Left renal cortex interstitium (tissue), 4 donors: ENCODE measurements around the gene ENTPD8. TPM values are rescaled to one million over a fixed set of nuclear protein-coding genes. Genes with fewer than 3 reads are reported as not detected.
"Not testable (repeated sequence)": the region's sequence is repeated elsewhere in the genome, so short reads cannot be mapped to it uniquely, and the experiment has no call there.

Experiments
- DNase-seq, 4 donors: peaks; one replicate each; pipeline ENCODE4 v3.0.0-alpha.2; 2013; ENCODE audit warnings: low read depth in 4 of 4, low spot score in 2 of 4, missing footprints in 1 of 4
- polyA plus RNA-seq, 4 donors: library from polyadenylated mRNA; unstranded; fragments of 120-200 nt; gene quantifications; one replicate each; pipeline ENCODE4 v1.2.1, GENCODE V29; 2013; ENCODE audit not compliant: insufficient read length in 4 of 4

ENTPD8 gene
- polyA plus RNA-seq, 4 donors, result 0.35 to 0.74 (median 0.64) TPM

- no peak for DNase-seq
Observed at GRCh38 chr9:137476856-137477255, 35.7 kb upstream of the ENTPD8 start.

- DNase-seq, result no peak
Observed at GRCh38 chr9:137475666-137476065, 34.5 kb upstream of the ENTPD8 start.

DNA sequence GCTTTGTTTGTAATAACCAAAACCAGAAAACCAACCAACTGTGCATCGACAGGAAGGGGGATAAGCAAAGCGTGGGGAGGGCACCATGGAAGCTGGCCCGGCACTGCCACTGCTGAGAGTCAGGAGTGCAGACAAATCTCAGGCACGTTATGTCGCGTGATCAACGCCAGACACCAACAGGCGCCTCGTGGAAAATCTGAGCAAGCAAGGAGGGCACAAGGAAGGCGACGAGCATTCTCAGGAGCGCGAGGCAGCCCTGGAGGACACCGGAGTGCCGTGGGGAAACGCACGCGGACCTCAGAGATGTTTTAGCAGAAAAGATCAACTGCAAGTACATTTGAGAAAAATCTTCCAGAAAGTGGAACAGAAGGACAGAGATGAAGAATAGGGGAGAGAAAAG lies 33.1 kb upstream of the ENTPD8 start:
- no peak for DNase-seq

- DNase-seq, result no peak
Observed at GRCh38 chr9:137470785-137471184, 29.6 kb upstream of the ENTPD8 start.

- DNase-seq, result no peak
Observed at GRCh38 chr9:137467896-137468295, 26.7 kb upstream of the ENTPD8 start.

GRCh38 chr9:137467161-137467581 lies 26.0 kb upstream of the ENTPD8 start:
- no peak for DNase-seq

DNA sequence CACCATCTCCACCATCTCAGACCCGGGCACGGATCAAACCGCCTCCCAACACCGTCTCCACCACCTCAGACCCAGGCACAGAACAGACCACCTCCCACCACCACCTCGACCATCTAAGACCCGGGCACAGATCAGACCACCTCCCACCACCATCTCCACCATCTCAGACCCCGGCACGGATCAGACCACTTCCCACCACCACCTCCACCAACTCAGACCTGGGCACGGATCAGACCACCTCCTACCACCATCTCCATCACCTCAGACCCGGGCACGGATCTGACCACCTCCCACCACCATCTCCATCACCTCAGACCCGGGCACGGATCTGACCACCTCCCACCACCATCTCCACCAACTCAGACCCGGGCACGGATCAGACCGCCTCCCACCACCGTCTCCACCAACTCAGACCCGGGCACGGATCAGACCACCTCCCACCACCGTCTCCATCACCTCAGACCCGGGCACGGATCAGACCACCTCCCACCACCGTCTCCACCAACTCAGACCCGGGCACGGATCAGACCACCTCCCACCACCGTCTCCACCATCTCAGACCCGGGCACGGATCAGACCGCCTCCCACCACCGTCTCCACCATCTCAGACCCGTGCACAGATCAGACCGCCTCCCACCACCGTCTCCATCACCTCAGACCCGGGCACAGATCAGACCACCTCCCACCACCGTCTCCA lies 25.4 kb upstream of the ENTPD8 start:
- DNase-seq, result not testable (repeated sequence)

- DNase-seq, result no peak
Observed at GRCh38 chr9:137465720-137466388, 24.7 kb upstream of the ENTPD8 start.

- no peak for DNase-seq
Observed at GRCh38 chr9:137465000-137465719, 24.0 kb upstream of the ENTPD8 start.

DNA sequence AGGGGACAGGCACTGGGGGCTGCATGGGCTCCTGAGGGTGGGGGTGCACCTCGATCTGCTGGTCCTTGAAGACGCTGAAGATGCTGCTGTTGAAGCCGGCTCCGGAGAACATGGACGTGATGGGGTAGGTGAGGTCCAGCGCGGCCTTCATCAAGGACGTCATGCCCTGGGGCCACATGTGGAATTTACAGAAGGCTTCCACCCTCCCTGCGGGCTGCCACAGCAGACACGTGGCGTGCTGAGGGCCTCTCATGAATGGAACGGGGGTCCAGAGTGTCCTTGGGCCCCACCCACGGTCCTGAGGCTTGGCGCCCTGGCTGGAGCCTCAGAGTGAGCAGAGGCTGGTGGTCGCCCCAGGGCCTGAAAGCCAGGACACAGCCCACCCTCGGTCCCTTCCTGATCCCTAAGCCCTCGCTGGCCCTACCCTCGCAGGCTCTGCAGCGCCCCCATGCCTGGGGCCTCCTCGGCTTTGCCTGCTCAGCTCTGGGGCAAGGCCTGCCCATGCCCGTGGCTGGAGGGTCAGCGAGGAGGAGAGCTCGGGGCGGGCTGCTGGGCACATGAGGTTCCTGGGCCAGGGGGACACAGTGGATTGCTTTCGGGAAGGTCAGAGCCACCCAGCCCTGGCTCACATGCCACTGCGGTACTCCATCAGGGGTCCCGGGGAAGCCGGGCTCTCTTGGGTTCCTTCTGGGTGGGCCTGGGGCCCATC lies 23.3 kb upstream of the ENTPD8 start:
- DNase-seq, result no peak

- no peak for DNase-seq
Observed at GRCh38 chr9:137463931-137464290, 22.8 kb upstream of the ENTPD8 start.

- no peak for DNase-seq
Observed at GRCh38 chr9:137462986-137463930, 22.1 kb upstream of the ENTPD8 start.

- DNase-seq, result no peak
Observed at GRCh38 chr9:137462396-137462985, 21.3 kb upstream of the ENTPD8 start.

GRCh38 chr9:137461663-137462395 lies 20.7 kb upstream of the ENTPD8 start:
- DNase-seq, result no peak

GRCh38 chr9:137461316-137461662 lies 20.1 kb upstream of the ENTPD8 start:
- DNase-seq, result no peak

- DNase-seq, result no peak
Observed at GRCh38 chr9:137460363-137461315, 19.5 kb upstream of the ENTPD8 start.

DNA sequence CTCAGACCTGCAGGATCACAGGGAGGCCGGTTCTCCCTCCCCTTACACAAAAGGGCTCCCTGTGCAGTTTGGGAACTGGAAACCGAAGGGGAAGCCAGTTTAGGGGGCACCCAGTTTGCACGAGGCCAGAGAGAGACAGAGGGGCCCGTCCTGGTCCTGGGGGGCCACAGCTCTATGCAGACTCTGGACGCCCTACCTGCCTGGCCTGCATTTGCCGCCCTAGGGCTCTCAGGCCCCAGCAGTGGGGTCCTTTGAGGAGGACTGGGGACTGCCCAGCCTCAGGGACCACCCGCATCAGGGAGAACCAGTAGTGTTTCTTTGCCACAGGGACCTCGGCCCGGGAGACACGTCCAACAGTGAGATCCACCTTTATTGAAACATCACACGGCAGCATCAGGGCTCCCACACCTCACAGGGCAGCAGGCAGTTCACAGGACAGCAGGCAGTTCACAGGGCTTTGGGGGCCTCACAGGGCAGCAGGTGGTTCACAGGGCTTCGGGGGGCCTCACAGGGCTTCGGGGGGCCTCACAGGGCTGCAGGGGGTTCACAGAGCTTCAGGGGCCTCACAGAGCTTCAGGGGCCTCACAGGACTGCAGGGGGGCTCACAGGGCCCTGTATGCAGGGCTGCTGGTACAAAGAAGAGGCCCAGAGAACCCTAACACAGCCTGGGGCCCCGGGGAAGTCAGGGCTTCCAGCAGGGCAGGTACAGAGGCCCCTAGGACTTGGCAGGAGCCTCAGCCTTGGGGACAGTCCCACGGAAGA lies 18.6 kb upstream of the ENTPD8 start:
- no peak for DNase-seq
